ENCODE measurements around the gene NTRK3.
"Not testable (repeated sequence)": the region's sequence is repeated elsewhere in the genome, so short reads cannot be mapped to it uniquely, and the experiment has no call there.

NTRK3 gene

GRCh38 chr15:87841426-87841998 lies 415.0 kb downstream of the NTRK3 start:
- no peaks in the 10 kb centered on the region for H3K4me1 ChIP-seq (ENCODE audit: low read length)
- H4K20me1 ChIP-seq (ENCODE audit: insufficient read depth, low read length) = no peaks in the 10 kb centered on the region
- no peak for TF ChIP-seq EZH2phosphoT487 (IDR thresholded peaks at IDR 0.05; ENCODE audit: low read depth)
- TF ChIP-seq, protein P1, sequence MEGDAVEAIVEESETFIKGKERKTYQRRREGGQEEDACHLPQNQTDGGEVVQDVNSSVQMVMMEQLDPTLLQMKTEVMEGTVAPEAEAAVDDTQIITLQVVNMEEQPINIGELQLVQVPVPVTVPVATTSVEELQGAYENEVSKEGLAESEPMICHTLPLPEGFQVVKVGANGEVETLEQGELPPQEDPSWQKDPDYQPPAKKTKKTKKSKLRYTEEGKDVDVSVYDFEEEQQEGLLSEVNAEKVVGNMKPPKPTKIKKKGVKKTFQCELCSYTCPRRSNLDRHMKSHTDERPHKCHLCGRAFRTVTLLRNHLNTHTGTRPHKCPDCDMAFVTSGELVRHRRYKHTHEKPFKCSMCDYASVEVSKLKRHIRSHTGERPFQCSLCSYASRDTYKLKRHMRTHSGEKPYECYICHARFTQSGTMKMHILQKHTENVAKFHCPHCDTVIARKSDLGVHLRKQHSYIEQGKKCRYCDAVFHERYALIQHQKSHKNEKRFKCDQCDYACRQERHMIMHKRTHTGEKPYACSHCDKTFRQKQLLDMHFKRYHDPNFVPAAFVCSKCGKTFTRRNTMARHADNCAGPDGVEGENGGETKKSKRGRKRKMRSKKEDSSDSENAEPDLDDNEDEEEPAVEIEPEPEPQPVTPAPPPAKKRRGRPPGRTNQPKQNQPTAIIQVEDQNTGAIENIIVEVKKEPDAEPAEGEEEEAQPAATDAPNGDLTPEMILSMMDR (IDR thresholded peaks at IDR 0.05; ENCODE audit: low read depth, low read length) = no peak
- no peaks in the 10 kb centered on the region for H3K9me3 ChIP-seq (ENCODE audit: insufficient read depth, low read length)
- no peak overlapping the region for H2AFZ ChIP-seq (ENCODE audit: low read depth, low read length)
- H3K27me3 ChIP-seq (ENCODE audit: low read depth, low read length) = no peaks in the 10 kb centered on the region
- no peak overlapping the region for H3K4me2 ChIP-seq (ENCODE audit: low read length)
- no peak overlapping the region for H3K9ac ChIP-seq (ENCODE audit: low read length)
- no peaks in the 10 kb centered on the region for H3K36me3 ChIP-seq (replicated peaks; ENCODE audit: low read depth, low read length)
- no peaks in the 10 kb centered on the region for H3K79me2 ChIP-seq (ENCODE audit: low read length)
- H3K4me3 ChIP-seq (ENCODE audit: low read length) = no peak overlapping the region
- no peak overlapping the region for H3K27ac ChIP-seq (ENCODE audit: low read length)

- H3K27me3 ChIP-seq (ENCODE audit: low read depth, low read length); H3K27ac ChIP-seq (ENCODE audit: low read length); H3K4me1 ChIP-seq (ENCODE audit: low read length); H3K4me2 ChIP-seq (ENCODE audit: low read length); H2AFZ ChIP-seq (ENCODE audit: low read depth, low read length); H3K4me3 ChIP-seq (ENCODE audit: low read length); H3K9ac ChIP-seq (ENCODE audit: low read length); H4K20me1 ChIP-seq (ENCODE audit: insufficient read depth, low read length); H3K36me3 ChIP-seq (replicated peaks; ENCODE audit: low read depth, low read length); H3K79me2 ChIP-seq (ENCODE audit: low read length); H3K9me3 ChIP-seq (ENCODE audit: insufficient read depth, low read length): not testable (repeated sequence)
Measured at GRCh38 chr15:87835830-87836229, 420.7 kb downstream of the NTRK3 start.

- not testable (repeated sequence) for H2AFZ ChIP-seq (ENCODE audit: low read depth, low read length); H3K27me3 ChIP-seq (ENCODE audit: low read depth, low read length); H3K79me2 ChIP-seq (ENCODE audit: low read length); H3K4me2 ChIP-seq (ENCODE audit: low read length); H3K27ac ChIP-seq (ENCODE audit: low read length); H3K9ac ChIP-seq (ENCODE audit: low read length); H3K9me3 ChIP-seq (ENCODE audit: insufficient read depth, low read length); H3K4me1 ChIP-seq (ENCODE audit: low read length); H4K20me1 ChIP-seq (ENCODE audit: insufficient read depth, low read length); H3K36me3 ChIP-seq (replicated peaks; ENCODE audit: low read depth, low read length); H3K4me3 ChIP-seq (ENCODE audit: low read length)
Measured at GRCh38 chr15:87833333-87833732, 423.2 kb downstream of the NTRK3 start.

DNA sequence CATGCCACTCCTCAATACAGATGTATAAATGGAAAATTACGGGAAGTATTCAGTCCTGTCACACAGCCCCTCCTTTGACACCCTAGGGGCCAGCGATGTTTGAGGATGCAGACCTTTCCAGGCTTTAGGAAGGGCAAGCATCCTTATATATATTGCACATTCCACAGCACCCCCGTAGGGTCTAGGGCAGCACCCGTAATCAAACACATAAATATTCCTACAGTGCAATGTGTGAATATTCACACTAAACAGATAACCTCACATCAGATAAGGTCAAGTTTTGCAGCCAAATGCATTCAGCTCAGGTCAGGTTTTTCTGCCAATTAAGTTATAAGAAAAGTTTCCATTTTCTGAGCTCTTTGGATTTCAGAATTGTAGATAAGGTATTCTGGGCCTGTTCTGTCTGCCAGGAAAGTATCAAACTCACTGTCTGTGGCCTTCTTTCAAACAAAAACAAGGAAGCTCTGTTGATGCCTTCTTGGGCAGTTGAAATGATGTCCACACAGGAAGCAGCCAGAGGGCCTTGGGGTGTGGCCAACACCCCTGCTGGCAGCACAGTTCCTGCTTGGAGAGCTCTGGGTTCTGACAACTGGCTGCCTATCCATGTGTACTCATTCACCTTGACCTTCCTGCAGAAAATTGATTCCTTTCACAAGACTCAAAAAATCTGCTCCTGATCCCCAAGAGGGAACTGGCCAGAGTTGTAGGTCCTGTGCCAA lies 427.0 kb downstream of the NTRK3 start:
- Histone ChIP-seq H3K4me2 (ENCODE audit: low read length) (no peak overlapping the region), H2AFZ (ENCODE audit: low read depth, low read length) (no peak overlapping the region)
- TF ChIP-seq EZH2phosphoT487 (IDR thresholded peaks at IDR 0.05; ENCODE audit: low read depth) = no peak

GRCh38 chr15:87828608-87829007 lies 427.9 kb downstream of the NTRK3 start:
- H3K4me2 ChIP-seq (ENCODE audit: low read length) = no peak overlapping the region
- no peaks in the 10 kb centered on the region for H4K20me1 ChIP-seq (ENCODE audit: insufficient read depth, low read length)
- TF ChIP-seq, protein P1 (IDR thresholded peaks at IDR 0.05; ENCODE audit: low read depth, low read length) = no peak
- TF ChIP-seq EZH2phosphoT487 (IDR thresholded peaks at IDR 0.05; ENCODE audit: low read depth) = no peak
- no peaks in the 10 kb centered on the region for H3K36me3 ChIP-seq (replicated peaks; ENCODE audit: low read depth, low read length)
- H3K27ac ChIP-seq (ENCODE audit: low read length) = no peak overlapping the region
- H3K9ac ChIP-seq (ENCODE audit: low read length) = no peak overlapping the region
- H3K4me3 ChIP-seq (ENCODE audit: low read length) = no peak overlapping the region
- no peaks in the 10 kb centered on the region for H3K9me3 ChIP-seq (ENCODE audit: insufficient read depth, low read length)
- no peaks in the 10 kb centered on the region for H3K4me1 ChIP-seq (ENCODE audit: low read length)
- no peak overlapping the region for H2AFZ ChIP-seq (ENCODE audit: low read depth, low read length)
- H3K79me2 ChIP-seq (ENCODE audit: low read length) = no peaks in the 10 kb centered on the region
- no peaks in the 10 kb centered on the region for H3K27me3 ChIP-seq (ENCODE audit: low read depth, low read length)

More for the DNA sequence above, 427.0 kb downstream of the NTRK3 start:
- Histone ChIP-seq H3K4me3 (ENCODE audit: low read length) (no peak overlapping the region), H3K27ac (ENCODE audit: low read length) (no peak overlapping the region), H3K79me2 (ENCODE audit: low read length) (no peaks in the 10 kb centered on the region), H4K20me1 (ENCODE audit: insufficient read depth, low read length) (no peaks in the 10 kb centered on the region), H3K9me3 (ENCODE audit: insufficient read depth, low read length) (no peaks in the 10 kb centered on the region), H3K27me3 (ENCODE audit: low read depth, low read length) (no peaks in the 10 kb centered on the region), H3K9ac (ENCODE audit: low read length) (no peak overlapping the region), H3K36me3 (replicated peaks; ENCODE audit: low read depth, low read length) (no peaks in the 10 kb centered on the region), H3K4me1 (ENCODE audit: low read length) (no peaks in the 10 kb centered on the region)
